ENCODE data around the gene DNM3. TPM values are rescaled to one million over a fixed set of nuclear protein-coding genes. Genes with fewer than 3 reads are reported as not detected.

The DNM3 gene
- total and polyA plus RNA-seq, 2 donors (not counting 1 experiment from before 2014, with no cell fraction given) = 1.0 to 1.3 TPM

- ChIA-PET CTCF (interaction anchor here (1.2 to 6.7 kb wide), 3 partner anchors 14 to 263 kb away, joined by 3 to 64 read pairs (median 8); no protein-coding TSS in a partner anchor), POLR2A (interaction anchor here (0.5 kb wide), 1 partner anchor 239 kb away, joined by 3 read pairs; no protein-coding TSS in a partner anchor)
- H3K4me2 ChIP-seq (replicated peaks; ENCODE audit: low read depth, low read length, poor library complexity, severe bottlenecking) = no peak overlapping the region
- H2AFZ ChIP-seq (ENCODE audit: insufficient read depth, low read depth, low read length, poor library complexity, severe bottlenecking) = no peak overlapping the region
- H3K27me3 ChIP-seq (replicated peaks in 1 of 4; ENCODE audit: control extremely low read depth in 1 of 4, control insufficient read depth in 3 of 4, insufficient read depth in 4 of 4, low read length in 3 of 4) = no peaks in the 10 kb centered on the region
- Mint-ChIP-seq H3K9me3 (ENCODE audit: insufficient read depth) (no peaks in the 10 kb centered on the region), H3K4me1 (peaks cover 12% of the 10 kb centered on the region), H3K27me3 (no peaks in the 10 kb centered on the region), H3K4me3 (no peak overlapping the region), H3K27ac (no peak overlapping the region)
- H3K9ac ChIP-seq (ENCODE audit: low read length) = no peak overlapping the region
- no peaks in the 10 kb centered on the region for H3K79me2 ChIP-seq (ENCODE audit: control insufficient read depth, insufficient read depth, low read length)
- no peak for ATAC-seq (ENCODE audit: low read depth)
- 95% methylated on average over 3 of the region's 4 CpGs for WGBS (ENCODE audit: insufficient coverage)
- no peaks in the 10 kb centered on the region for H4K20me1 ChIP-seq (ENCODE audit: control insufficient read depth, insufficient read depth, low read length, poor library complexity, severe bottlenecking)
- no peaks in the 10 kb centered on the region for H3K9me3 ChIP-seq (ENCODE audit: control extremely low read depth in 1 of 3, control insufficient read depth in 2 of 3, insufficient read depth in 1 of 3, low read length in 2 of 3)
- DNase-seq = no peak
- intact Hi-C loops (cut with micrococcal nuclease) = loop anchor here (1.0 to 10.0 kb wide), 4 partner anchors 44 to 263 kb away; no protein-coding TSS in a partner anchor
- no peak overlapping the region for H3K27ac ChIP-seq (ENCODE audit: low read length in 2 of 2)
- TF ChIP-seq EZH2 (IDR thresholded peaks at IDR 0.05; ENCODE audit: borderline replicate concordance, insufficient read depth, low read depth, low read length, poor library complexity, severe bottlenecking) (no peak), CTCF (IDR thresholded peaks at IDR 0.05) (no peak)
- no peak overlapping the region for H3K4me3 ChIP-seq (ENCODE audit: control extremely low read depth in 1 of 5, extremely low read depth in 1 of 5, insufficient read depth in 1 of 5, low read depth in 2 of 5, low read length in 4 of 5)
- no peaks in the 10 kb centered on the region for H3K4me1 ChIP-seq (ENCODE audit: control insufficient read depth in 2 of 2, insufficient read depth in 2 of 2, low read length in 2 of 2)
- H3K36me3 ChIP-seq (replicated peaks in 1 of 2; ENCODE audit: control extremely low read depth in 1 of 2, control insufficient read depth in 1 of 2, extremely low read depth in 1 of 2, insufficient read depth in 2 of 2, low read length in 1 of 2) = no peaks in the 10 kb centered on the region
Measured at GRCh38 chr1:172135978-172136610, 294.8 kb downstream of the DNM3 start.

DNA sequence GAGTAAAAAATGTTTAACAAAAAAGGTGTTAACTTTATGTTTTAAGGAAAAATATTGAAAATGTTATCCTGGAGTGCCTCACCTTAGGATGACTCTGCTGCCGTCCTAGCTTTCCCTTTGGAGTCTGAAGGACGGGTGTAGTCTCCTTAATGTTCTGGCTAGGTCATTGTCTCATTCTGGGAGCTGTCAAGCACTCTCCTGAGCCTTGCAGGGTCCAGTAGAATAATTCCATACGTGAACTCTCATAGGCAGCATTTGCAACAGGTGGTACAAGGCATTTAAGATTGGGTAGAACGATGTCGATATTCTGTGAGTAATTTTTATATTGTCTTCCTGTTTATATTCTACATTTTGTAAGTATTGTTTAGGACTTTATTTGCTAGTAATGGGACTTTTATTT lies 295.6 kb downstream of the DNM3 start:
- Mint-ChIP-seq H3K4me1 (peaks cover 12% of the 10 kb centered on the region), H3K4me3 (no peak overlapping the region), H3K9me3 (ENCODE audit: insufficient read depth) (no peaks in the 10 kb centered on the region), H3K27me3 (no peaks in the 10 kb centered on the region), H3K27ac (no peak overlapping the region)
- no peak for ATAC-seq (ENCODE audit: low read depth)
- no peak overlapping the region for H3K4me2 ChIP-seq (replicated peaks; ENCODE audit: low read depth, low read length, poor library complexity, severe bottlenecking)
- no peaks in the 10 kb centered on the region for H3K79me2 ChIP-seq (ENCODE audit: control insufficient read depth, insufficient read depth, low read length)
- H3K27ac ChIP-seq (ENCODE audit: low read length in 2 of 2) = no peak overlapping the region
- H3K4me3 ChIP-seq (ENCODE audit: control extremely low read depth in 1 of 5, extremely low read depth in 1 of 5, insufficient read depth in 1 of 5, low read depth in 2 of 5, low read length in 4 of 5) = no peak overlapping the region
- TF ChIP-seq CTCF (IDR thresholded peaks at IDR 0.05) (no peak), EZH2 (IDR thresholded peaks at IDR 0.05; ENCODE audit: borderline replicate concordance, insufficient read depth, low read depth, low read length, poor library complexity, severe bottlenecking) (no peak)
- WGBS (ENCODE audit: insufficient coverage) = 97% methylated on average over 3 of the region's 5 CpGs
- no peaks in the 10 kb centered on the region for H3K4me1 ChIP-seq (ENCODE audit: control insufficient read depth in 2 of 2, insufficient read depth in 2 of 2, low read length in 2 of 2)
- H2AFZ ChIP-seq (ENCODE audit: insufficient read depth, low read depth, low read length, poor library complexity, severe bottlenecking) = no peak overlapping the region
- no peaks in the 10 kb centered on the region for H3K36me3 ChIP-seq (replicated peaks in 1 of 2; ENCODE audit: control extremely low read depth in 1 of 2, control insufficient read depth in 1 of 2, extremely low read depth in 1 of 2, insufficient read depth in 2 of 2, low read length in 1 of 2)
- no peaks in the 10 kb centered on the region for H3K27me3 ChIP-seq (replicated peaks in 1 of 4; ENCODE audit: control extremely low read depth in 1 of 4, control insufficient read depth in 3 of 4, insufficient read depth in 4 of 4, low read length in 3 of 4)
- POLR2A ChIA-PET = no interaction called here
- H3K9me3 ChIP-seq (ENCODE audit: control extremely low read depth in 1 of 3, control insufficient read depth in 2 of 3, insufficient read depth in 1 of 3, low read length in 2 of 3) = no peaks in the 10 kb centered on the region
- no peak for DNase-seq
- H4K20me1 ChIP-seq (ENCODE audit: control insufficient read depth, insufficient read depth, low read length, poor library complexity, severe bottlenecking) = no peaks in the 10 kb centered on the region
- no peak overlapping the region for H3K9ac ChIP-seq (ENCODE audit: low read length)
- CTCF ChIA-PET = interaction anchor here (0.9 to 6.7 kb wide), 4 partner anchors 14 to 262 kb away, joined by 3 to 64 read pairs (median 6); no protein-coding TSS in a partner anchor
- intact Hi-C loops (cut with micrococcal nuclease) = loop anchor here (5.0 to 10.0 kb wide), 2 partner anchors 45 to 48 kb away; no protein-coding TSS in a partner anchor
